RPMI7951 (cell line): ENCODE measurements around the gene SEC11A. TPM values are rescaled to one million over a fixed set of nuclear protein-coding genes. Genes with fewer than 3 reads are reported as not detected.

ENCODE experiments used
- DNase-seq: peaks from one replicate; pipeline ENCODE4 v3.0.0-alpha.2; 2012; ENCODE audit warnings: low read depth
- total RNA-seq: library from RNA; depleted of rRNA; stranded (reverse); fragments of >200 nt; shearing (Covaris generic); gene quantifications from 2 replicates; pipeline ENCODE4 v1.2.3, GENCODE V29; 2014

Gene SEC11A
- total RNA-seq, 1 experiment from 2014 or later = 257 TPM

- DNase-seq = no peak
Observed at GRCh38 chr15:84681831-84682230, 34.1 kb downstream of the SEC11A start.

- DNase-seq = peak; percentile 78
Observed at GRCh38 chr15:84671211-84671610, 44.7 kb downstream of the SEC11A start.

GRCh38 chr15:84669726-84670125 lies 46.2 kb downstream of the SEC11A start:
- DNase-seq = no peak

GRCh38 chr15:84668221-84668982 lies 47.5 kb downstream of the SEC11A start:
- no peak for DNase-seq

- DNase-seq = no peak
Observed at GRCh38 chr15:84666373-84666772, 49.6 kb downstream of the SEC11A start.

GRCh38 chr15:84661001-84661400 lies 54.9 kb downstream of the SEC11A start:
- no peak for DNase-seq

GRCh38 chr15:84659904-84660781 lies 55.8 kb downstream of the SEC11A start:
- no peak for DNase-seq

GRCh38 chr15:84658788-84659411 lies 57.0 kb downstream of the SEC11A start:
- DNase-seq = no peak

- peak; percentile 84 for DNase-seq
Observed at GRCh38 chr15:84658080-84658787, 57.7 kb downstream of the SEC11A start, which contains the start of gene NMB. NMB (minus strand) TSS chr15:84658199; CDS start chr15:84658152, 47 bp downstream.

- no peak for DNase-seq
Observed at GRCh38 chr15:84657748-84658079, 58.2 kb downstream of the SEC11A start.

- DNase-seq = no peak
Observed at GRCh38 chr15:84656972-84657371, 59.0 kb downstream of the SEC11A start.

- DNase-seq = peak; percentile 83
Observed at GRCh38 chr15:84654689-84655453, 61.1 kb downstream of the SEC11A start.

- DNase-seq = peak; percentile 93
Observed at GRCh38 chr15:84653910-84654688, 61.8 kb downstream of the SEC11A start, which contains the start of gene WDR73. WDR73 (minus strand) TSS chr15:84654283; CDS start chr15:84654274, 9 bp downstream.

GRCh38 chr15:84653584-84653909 lies 62.4 kb downstream of the SEC11A start:
- DNase-seq = no peak

- peak; percentile 45 for DNase-seq
Observed at GRCh38 chr15:84649706-84650105, 66.2 kb downstream of the SEC11A start.

- no peak for DNase-seq
Observed at GRCh38 chr15:84648539-84648938, 67.4 kb downstream of the SEC11A start.

GRCh38 chr15:84647726-84648125 lies 68.2 kb downstream of the SEC11A start:
- DNase-seq = no peak

- DNase-seq = no peak
Observed at GRCh38 chr15:84645997-84646396, 69.9 kb downstream of the SEC11A start.

- no peak for DNase-seq
Observed at GRCh38 chr15:84645496-84645895, 70.4 kb downstream of the SEC11A start.

GRCh38 chr15:84643838-84644237 lies 72.1 kb downstream of the SEC11A start:
- no peak for DNase-seq
